MM.1S (cell line): ENCODE measurements around the gene ADGRE3.
"Not testable (repeated sequence)": the region's sequence is repeated elsewhere in the genome, so short reads cannot be mapped to it uniquely, and the experiment has no call there.

Experiments
- DNase-seq: peaks from one replicate; pipeline ENCODE4 v3.0.0-alpha.2; 2015
- H2AFZ ChIP-seq: fragments of 300-600 bp; sonication (generic); 2 replicates; pipeline ENCODE4 v1.6.0; 2016; ENCODE audit warnings: antibody characterized with exemption, low read length
- H3F3A ChIP-seq: fragments of 300-600 bp; sonication (generic); 2 replicates; pipeline ENCODE4 v1.6.1; 2016; ENCODE audit warnings: mild to moderate bottlenecking, antibody characterized with exemption, low read length, moderate library complexity, mixed read lengths; ENCODE audit not compliant: insufficient read depth
- H3K27ac ChIP-seq: fragments of 300-600 bp; sonication (generic); 2 replicates; pipeline ENCODE4 v1.5.1; 2016; ENCODE audit warnings: mild to moderate bottlenecking, low read length
- H3K27me3 ChIP-seq: fragments of 300-600 bp; sonication (generic); replicated peaks from 2 replicates; pipeline ENCODE4 v1.6.0; 2016; ENCODE audit warnings: low read length; ENCODE audit not compliant: insufficient read depth
- H3K36me3 ChIP-seq: fragments of 300-600 bp; sonication (generic); replicated peaks from 2 replicates; pipeline ENCODE4 v1.6.1; 2016; ENCODE audit warnings: mild to moderate bottlenecking, low read length, mixed read lengths; ENCODE audit not compliant: insufficient read depth
- H3K4me1 ChIP-seq: fragments of 300-600 bp; sonication (generic); 2 replicates; pipeline ENCODE4 v1.6.1; 2016; ENCODE audit warnings: low read length, mixed read lengths
- H3K4me2 ChIP-seq: fragments of 300-600 bp; sonication (generic); 2 replicates; pipeline ENCODE4 v1.6.0; 2016; ENCODE audit warnings: low read depth, low read length
- H3K4me3 ChIP-seq: fragments of 300-600 bp; sonication (generic); 2 replicates; pipeline ENCODE4 v1.5.1; 2016; ENCODE audit warnings: low read length, mixed read lengths
- H3K79me2 ChIP-seq: fragments of 300-600 bp; sonication (generic); 2 replicates; pipeline ENCODE4 v1.6.1; 2016; ENCODE audit warnings: mixed run types, low read length, mixed read lengths
- H3K9ac ChIP-seq: fragments of 300-600 bp; sonication (generic); 2 replicates; pipeline ENCODE4 v1.6.1; 2016; ENCODE audit warnings: low read length, mixed read lengths
- H3K9me2 ChIP-seq: fragments of 300-600 bp; sonication (generic); replicated peaks from 2 replicates; pipeline ENCODE4 v1.6.1; 2016; ENCODE audit warnings: mild to moderate bottlenecking, low read length, mixed read lengths; ENCODE audit not compliant: insufficient read depth
- H3K9me3 ChIP-seq: fragments of 300-600 bp; sonication (generic); replicated peaks from 2 replicates; pipeline ENCODE4 v1.6.1; 2016; ENCODE audit warnings: mild to moderate bottlenecking, low read length, mixed read lengths; ENCODE audit not compliant: insufficient read depth
- H4K20me1 ChIP-seq: fragments of 300-600 bp; sonication (generic); 2 replicates; pipeline ENCODE4 v1.6.1; 2016; ENCODE audit warnings: mild to moderate bottlenecking, low read length, moderate library complexity, mixed read lengths; ENCODE audit not compliant: insufficient read depth
- EZH2 ChIP-seq: fragments of 300-600 bp; sonication (generic); optimal IDR thresholded peaks from 2 replicates; pipeline ENCODE3; 2017; ENCODE audit warnings: low read depth, mild to moderate bottlenecking, antibody characterized with exemption, low read length, mixed read lengths
- EZH2phosphoT487 ChIP-seq: fragments of 300-600 bp; sonication (generic); IDR thresholded peaks from 2 replicates; pipeline ENCODE4 v1.6.1; 2018; ENCODE audit warnings: antibody characterized with exemption, low read length
- TF ChIP-seq, protein P1 (sequence below): fragments of 300-600 bp; sonication (generic); IDR thresholded peaks from 2 replicates; pipeline ENCODE4 v1.5.1; 2016; ENCODE audit warnings: antibody characterized with exemption, low read length, mixed read lengths

The ADGRE3 gene

DNA sequence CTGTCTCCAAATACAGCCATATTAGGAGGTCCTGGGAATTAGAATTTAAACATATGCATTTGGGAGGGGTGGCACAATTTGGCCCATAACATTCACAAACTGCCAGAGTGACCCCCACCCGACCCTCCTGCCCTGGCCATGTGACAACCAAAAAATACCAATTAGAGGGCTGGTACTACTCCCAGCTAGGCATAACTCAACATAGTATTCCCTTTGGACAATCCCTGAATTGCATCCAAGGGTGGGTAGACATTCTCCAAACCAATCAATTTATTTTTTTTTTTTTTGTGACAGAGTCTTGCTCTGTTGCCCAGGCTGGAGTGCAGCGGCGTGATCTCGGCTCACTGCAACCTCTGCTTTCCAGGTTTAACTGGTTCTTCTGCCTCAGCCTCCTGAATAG lies 62.0 kb downstream of the ADGRE3 start:
- TF ChIP-seq EZH2: no peak
- TF ChIP-seq EZH2phosphoT487: no peak
- TF ChIP-seq, protein P1, sequence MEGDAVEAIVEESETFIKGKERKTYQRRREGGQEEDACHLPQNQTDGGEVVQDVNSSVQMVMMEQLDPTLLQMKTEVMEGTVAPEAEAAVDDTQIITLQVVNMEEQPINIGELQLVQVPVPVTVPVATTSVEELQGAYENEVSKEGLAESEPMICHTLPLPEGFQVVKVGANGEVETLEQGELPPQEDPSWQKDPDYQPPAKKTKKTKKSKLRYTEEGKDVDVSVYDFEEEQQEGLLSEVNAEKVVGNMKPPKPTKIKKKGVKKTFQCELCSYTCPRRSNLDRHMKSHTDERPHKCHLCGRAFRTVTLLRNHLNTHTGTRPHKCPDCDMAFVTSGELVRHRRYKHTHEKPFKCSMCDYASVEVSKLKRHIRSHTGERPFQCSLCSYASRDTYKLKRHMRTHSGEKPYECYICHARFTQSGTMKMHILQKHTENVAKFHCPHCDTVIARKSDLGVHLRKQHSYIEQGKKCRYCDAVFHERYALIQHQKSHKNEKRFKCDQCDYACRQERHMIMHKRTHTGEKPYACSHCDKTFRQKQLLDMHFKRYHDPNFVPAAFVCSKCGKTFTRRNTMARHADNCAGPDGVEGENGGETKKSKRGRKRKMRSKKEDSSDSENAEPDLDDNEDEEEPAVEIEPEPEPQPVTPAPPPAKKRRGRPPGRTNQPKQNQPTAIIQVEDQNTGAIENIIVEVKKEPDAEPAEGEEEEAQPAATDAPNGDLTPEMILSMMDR: no peak
- no peaks in the 10 kb centered on the region for H3K9me2 ChIP-seq

DNA sequence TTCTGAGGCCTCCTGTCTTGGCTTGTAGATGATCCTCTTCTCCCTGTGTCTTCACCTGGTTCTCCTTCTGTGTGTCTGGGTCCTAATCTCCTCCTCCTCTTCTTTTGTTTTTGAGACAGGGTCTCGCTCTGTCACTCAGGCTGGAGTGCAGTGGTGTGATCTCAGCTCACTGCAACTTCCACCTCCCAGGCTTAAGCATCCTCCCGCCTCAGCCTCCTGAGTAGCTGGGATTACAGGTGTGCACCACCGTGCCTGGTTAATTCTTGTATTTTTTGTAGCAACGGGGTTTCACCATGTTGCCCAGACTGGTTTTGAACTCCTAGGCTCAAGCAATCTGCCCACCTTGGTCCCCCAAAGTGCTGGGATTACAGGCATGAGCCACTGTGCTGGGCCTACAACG lies 62.4 kb downstream of the ADGRE3 start:
- DNase-seq, H3K4me3 ChIP-seq, H3K4me1 ChIP-seq, H3K36me3 ChIP-seq, H2AFZ ChIP-seq, H3K4me2 ChIP-seq, H3K9ac ChIP-seq, H3K9me3 ChIP-seq, H3K79me2 ChIP-seq, H4K20me1 ChIP-seq, H3K27ac ChIP-seq, H3F3A ChIP-seq, H3K9me2 ChIP-seq: not testable (repeated sequence)
- peaks cover 34% of the 10 kb centered on the region for H3K27me3 ChIP-seq

More for the DNA sequence above, 62.0 kb downstream of the ADGRE3 start:
- H3K4me3 ChIP-seq: no peak overlapping the region
- H3K4me2 ChIP-seq: no peak overlapping the region
- no peak overlapping the region for H2AFZ ChIP-seq
- H3K36me3 ChIP-seq: no peaks in the 10 kb centered on the region
- no peak overlapping the region for H3K27ac ChIP-seq
- no peaks in the 10 kb centered on the region for H3K4me1 ChIP-seq
- H3F3A ChIP-seq: no peaks in the 10 kb centered on the region
- no peak overlapping the region for H3K9ac ChIP-seq
- DNase-seq: no peak
- no peaks in the 10 kb centered on the region for H3K79me2 ChIP-seq
- H3K27me3 ChIP-seq: peaks cover 34% of the 10 kb centered on the region
- no peaks in the 10 kb centered on the region for H4K20me1 ChIP-seq
- H3K9me3 ChIP-seq: no peaks in the 10 kb centered on the region

DNA sequence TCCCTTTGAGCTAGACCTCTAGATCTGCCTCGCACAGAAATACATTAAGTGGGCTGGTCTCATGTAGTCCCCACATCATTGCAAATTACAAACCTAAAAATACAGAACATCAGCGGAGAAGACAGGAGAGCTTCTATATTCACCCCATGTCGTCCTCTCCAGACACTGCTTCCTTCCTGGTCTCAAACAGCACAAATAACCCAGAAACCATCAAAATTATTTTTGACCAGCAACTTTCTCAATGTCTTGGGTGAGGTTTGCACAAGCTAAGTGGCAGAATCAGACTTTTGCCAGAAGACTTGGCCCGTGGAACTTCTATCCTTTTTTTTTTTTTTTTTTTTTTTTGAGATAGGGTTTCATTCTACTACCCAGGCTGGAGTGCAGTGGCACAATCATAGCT lies 63.6 kb downstream of the ADGRE3 start:
- no peak overlapping the region for H3K4me3 ChIP-seq
- no peaks in the 10 kb centered on the region for H3K4me1 ChIP-seq
- no peaks in the 10 kb centered on the region for H4K20me1 ChIP-seq
- no peak overlapping the region for H3K4me2 ChIP-seq
- H3K9me3 ChIP-seq: no peaks in the 10 kb centered on the region
- DNase-seq: no peak
- TF ChIP-seq EZH2phosphoT487 (no peak), EZH2 (no peak)
- TF ChIP-seq, protein P1: no peak
- no peak overlapping the region for H3K27ac ChIP-seq
- no peaks in the 10 kb centered on the region for H3K9me2 ChIP-seq
- peaks cover 35% of the 10 kb centered on the region for H3K27me3 ChIP-seq
- no peak overlapping the region for H3K9ac ChIP-seq
- H2AFZ ChIP-seq: no peak overlapping the region
- H3K36me3 ChIP-seq: no peaks in the 10 kb centered on the region
- no peaks in the 10 kb centered on the region for H3F3A ChIP-seq
- no peaks in the 10 kb centered on the region for H3K79me2 ChIP-seq

DNA sequence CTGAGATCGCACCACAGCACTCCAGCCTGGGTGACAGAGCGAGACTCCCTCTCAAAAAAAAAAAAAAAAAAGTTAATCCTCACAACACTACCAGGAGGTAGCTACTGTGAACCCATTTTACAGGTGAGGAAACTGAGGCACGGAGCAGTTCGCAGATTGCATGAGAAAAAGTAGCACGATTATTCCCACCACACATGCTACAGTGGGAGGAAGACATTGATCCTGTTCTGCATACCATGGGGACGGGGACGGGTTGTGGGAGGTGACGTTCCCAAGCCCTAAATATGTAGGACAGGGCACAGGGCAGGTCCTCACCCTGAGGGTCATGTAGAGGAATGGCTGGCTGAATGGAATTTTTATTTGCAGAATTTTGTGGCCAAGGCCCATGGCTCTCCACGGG lies 68.0 kb downstream of the ADGRE3 start:
- Histone ChIP-seq H3K4me1 (no peaks in the 10 kb centered on the region), H3K79me2 (no peaks in the 10 kb centered on the region), H2AFZ (no peak overlapping the region), H3K9ac (no peak overlapping the region), H3K27ac (no peak overlapping the region), H3F3A (no peaks in the 10 kb centered on the region), H3K4me2 (no peak overlapping the region), H3K27me3 (peaks cover 61% of the 10 kb centered on the region), H3K36me3 (no peaks in the 10 kb centered on the region), H3K9me3 (no peaks in the 10 kb centered on the region), H3K9me2 (no peaks in the 10 kb centered on the region), H3K4me3 (no peak overlapping the region), H4K20me1 (no peaks in the 10 kb centered on the region)
- TF ChIP-seq EZH2: no peak
- TF ChIP-seq, protein P1: no peak
- no peak for TF ChIP-seq EZH2phosphoT487
- no peak for DNase-seq
